SU-DHL-6 (cell line): ENCODE results near the gene BTC.

Source experiments
- H2AFZ ChIP-seq: fragments of 200-600 bp; sonication (generic); 2 replicates; pipeline ENCODE4 v1.6.1; 2014; ENCODE audit warnings: low read depth, mild to moderate bottlenecking, moderate library complexity, mixed read lengths, antibody characterized with exemption, low read length; ENCODE audit not compliant: severe bottlenecking
- H3F3A ChIP-seq: fragments of 200-600 bp; shearing (Covaris generic); 2 replicates; pipeline ENCODE4 v1.6.0; 2016; ENCODE audit warnings: antibody characterized with exemption, mild to moderate bottlenecking; ENCODE audit not compliant: insufficient read depth
- H3K27ac ChIP-seq: fragments of 200-600 bp; sonication (generic); 2 replicates; pipeline ENCODE4 v1.5.1; 2016; ENCODE audit warnings: low read depth, mild to moderate bottlenecking, low read length, moderate library complexity, mixed read lengths
- H3K27me3 ChIP-seq: fragments of 200-600 bp; sonication (generic), shearing (Covaris generic); 2 replicates; pipeline ENCODE4 v1.6.0; 2014; ENCODE audit warnings: mild to moderate bottlenecking, low read length
- H3K36me3 ChIP-seq: fragments of 200-600 bp; sonication (generic); 2 replicates; pipeline ENCODE4 v1.6.1; 2014; ENCODE audit warnings: mild to moderate bottlenecking, low read length, mixed read lengths
- H3K4me2 ChIP-seq: fragments of 300-600, 200-600 bp; shearing (Covaris generic), sonication (generic); 2 replicates; pipeline ENCODE4 v1.6.0; 2014; ENCODE audit warnings: low read length, low read depth, mild to moderate bottlenecking; ENCODE audit not compliant: poor library complexity, severe bottlenecking
- H3K4me3 ChIP-seq: fragments of 200-600 bp; sonication (generic); 2 replicates; pipeline ENCODE4 v1.5.1; 2014; ENCODE audit warnings: antibody characterized with exemption, low read length, mild to moderate bottlenecking, mixed read lengths; ENCODE audit not compliant: insufficient read depth, poor library complexity, severe bottlenecking
- H3K79me2 ChIP-seq: fragments of 200-600 bp; sonication (generic); 2 replicates; pipeline ENCODE4 v1.6.1; 2014; ENCODE audit warnings: mild to moderate bottlenecking, low read length, moderate library complexity; ENCODE audit not compliant: insufficient read depth
- H3K9ac ChIP-seq: fragments of 200-600 bp; sonication (generic); 2 replicates; pipeline ENCODE4 v1.7.0; 2014; ENCODE audit warnings: mild to moderate bottlenecking, low read length
- H3K9me2 ChIP-seq: fragments of 200-600 bp; sonication (generic); replicated peaks from 2 replicates; pipeline ENCODE4 v1.6.1; 2014; ENCODE audit warnings: low read length; ENCODE audit not compliant: insufficient read depth
- H3K9me3 ChIP-seq: fragments of 200-600 bp; sonication (generic); 2 replicates; pipeline ENCODE4 v1.6.1; 2014; ENCODE audit warnings: low read length, mixed read lengths; ENCODE audit not compliant: insufficient read depth
- H4K20me1 ChIP-seq: fragments of 200-600 bp; sonication (generic); 2 replicates; pipeline ENCODE4 v1.6.1; 2014; ENCODE audit warnings: low read depth, mild to moderate bottlenecking, antibody characterized with exemption, low read length, moderate library complexity, mixed read lengths
- CTCF ChIP-seq: fragments of 200-600 bp; sonication (generic); IDR thresholded peaks from one replicate; pipeline ENCODE4 v1.5.1; 2017; ENCODE audit warnings: antibody characterized with exemption, mild to moderate bottlenecking, low read length, moderate library complexity; ENCODE audit not compliant: insufficient read depth, poor library complexity, severe bottlenecking
- EZH2phosphoT487 ChIP-seq: fragments of 200-600 bp; sonication (generic), shearing (Covaris generic); conservative IDR thresholded peaks from 2 replicates; pipeline ENCODE4 v1.6.1; 2018; ENCODE audit warnings: mild to moderate bottlenecking, antibody characterized with exemption, low read length, moderate library complexity, mixed read lengths

BTC gene

GRCh38 chr4:74742185-74742584, 52.1 kb downstream of the BTC start:
- H3K27ac ChIP-seq: no peak overlapping the region
- H3K9me3 ChIP-seq: no peaks in the 10 kb centered on the region
- no peaks in the 10 kb centered on the region for H3F3A ChIP-seq
- no peaks in the 10 kb centered on the region for H3K79me2 ChIP-seq
- H3K9ac ChIP-seq: no peak overlapping the region
- no peaks in the 10 kb centered on the region for H4K20me1 ChIP-seq
- H3K36me3 ChIP-seq: no peaks in the 10 kb centered on the region
- no peak overlapping the region for H3K4me2 ChIP-seq
- no peaks in the 10 kb centered on the region for H3K27me3 ChIP-seq
- no peak overlapping the region for H2AFZ ChIP-seq
- H3K4me3 ChIP-seq: no peak overlapping the region
- no peaks in the 10 kb centered on the region for H3K9me2 ChIP-seq
- TF ChIP-seq CTCF (no peak), EZH2phosphoT487 (no peak)

GRCh38 chr4:74738464-74739143, 55.7 kb downstream of the BTC start:
- Histone ChIP-seq H3K27me3 (no peaks in the 10 kb centered on the region), H3K4me3 (no peak overlapping the region), H3K27ac (no peak overlapping the region), H4K20me1 (no peaks in the 10 kb centered on the region), H3K36me3 (no peaks in the 10 kb centered on the region), H3K9ac (no peak overlapping the region), H3F3A (no peaks in the 10 kb centered on the region), H3K4me2 (no peak overlapping the region), H2AFZ (no peak overlapping the region), H3K9me3 (no peaks in the 10 kb centered on the region), H3K79me2 (no peaks in the 10 kb centered on the region), H3K9me2 (no peaks in the 10 kb centered on the region)
- TF ChIP-seq EZH2phosphoT487 (no peak), CTCF (no peak)

GRCh38 chr4:74734995-74735394, 59.3 kb downstream of the BTC start:
- TF ChIP-seq EZH2phosphoT487: no peak
- TF ChIP-seq CTCF: no peak
- Histone ChIP-seq H3K27ac (no peak overlapping the region), H3K79me2 (no peaks in the 10 kb centered on the region), H3K9me2 (no peaks in the 10 kb centered on the region), H2AFZ (no peak overlapping the region), H3K9me3 (no peaks in the 10 kb centered on the region), H3K27me3 (no peaks in the 10 kb centered on the region), H3K9ac (no peak overlapping the region), H3K4me3 (no peak overlapping the region), H3F3A (no peaks in the 10 kb centered on the region), H4K20me1 (no peaks in the 10 kb centered on the region), H3K4me2 (no peak overlapping the region), H3K36me3 (no peaks in the 10 kb centered on the region)
